HEK293 (cell line): Measurements from ENCODE around the gene ANTXRL.

Source experiments
- OVOL3 ChIP-seq: fragments of 450-650 bp; formaldehyde crosslinking; IDR thresholded peaks from 2 replicates; pipeline ENCODE4 v1.5.1; 2016; ENCODE audit warnings: missing biosample characterization, missing genetic modification characterization
- PRDM1 ChIP-seq: fragments of 450-650 bp; formaldehyde crosslinking; IDR thresholded peaks from 2 replicates; pipeline ENCODE4; 2016; ENCODE audit warnings: missing biosample characterization, missing genetic modification characterization
- ZNF148 ChIP-seq: fragments of 450-650 bp; formaldehyde crosslinking; IDR thresholded peaks from 2 replicates; pipeline ENCODE4 v1.5.0; 2017; ENCODE audit warnings: missing biosample characterization, missing genetic modification characterization, borderline replicate concordance
- ZNF184 ChIP-seq: fragments of 450-650 bp; IDR thresholded peaks from 2 replicates; pipeline ENCODE4 v1.5.1; 2018; ENCODE audit warnings: missing biosample characterization, mild to moderate bottlenecking, missing genetic modification characterization
- ZNF544 ChIP-seq: fragments of 450-650 bp; formaldehyde crosslinking; IDR thresholded peaks from 2 replicates; pipeline ENCODE4 v1.5.0; 2017; ENCODE audit warnings: missing biosample characterization, missing genetic modification characterization
- ZNF555 ChIP-seq: fragments of 450-650 bp; formaldehyde crosslinking; conservative IDR thresholded peaks from 2 replicates; pipeline ENCODE4 v1.5.1; 2017; ENCODE audit warnings: missing biosample characterization, mild to moderate bottlenecking, missing genetic modification characterization, inconsistent platforms
- ZNF558 ChIP-seq: fragments of 450-650 bp; formaldehyde crosslinking; IDR thresholded peaks from 2 replicates; pipeline ENCODE4 v1.5.1; 2016; ENCODE audit warnings: missing biosample characterization, missing genetic modification characterization
- ZNF560 ChIP-seq: fragments of 450-650 bp; formaldehyde crosslinking; IDR thresholded peaks from 2 replicates; pipeline ENCODE4 v1.5.1; 2017; ENCODE audit warnings: missing biosample characterization, missing genetic modification characterization, borderline replicate concordance
- ZNF623 ChIP-seq: fragments of 450-650 bp; formaldehyde crosslinking; IDR thresholded peaks from 2 replicates; pipeline ENCODE4 v1.5.1; 2016; ENCODE audit warnings: missing biosample characterization, missing genetic modification characterization
- ZNF629 ChIP-seq: fragments of 450-650 bp; formaldehyde crosslinking; IDR thresholded peaks from 2 replicates; pipeline ENCODE4 v1.5.1; 2017; ENCODE audit warnings: missing biosample characterization, missing genetic modification characterization
- ZNF654 ChIP-seq: fragments of 450-650 bp; formaldehyde crosslinking; IDR thresholded peaks from 2 replicates; pipeline ENCODE4 v1.5.1; 2016; ENCODE audit warnings: low read depth, missing biosample characterization, missing genetic modification characterization
- ZNF76 ChIP-seq: fragments of 450-650 bp; formaldehyde crosslinking; IDR thresholded peaks from 2 replicates; pipeline ENCODE4; 2016; ENCODE audit warnings: low read depth, missing biosample characterization, missing genetic modification characterization, borderline replicate concordance
- ZNF768 ChIP-seq: fragments of 450-650 bp; formaldehyde crosslinking; IDR thresholded peaks from 2 replicates; pipeline ENCODE4 v1.5.1; 2018; ENCODE audit warnings: missing biosample characterization, mild to moderate bottlenecking, missing genetic modification characterization
- ZSCAN16 ChIP-seq: fragments of 450-650 bp; formaldehyde crosslinking; IDR thresholded peaks from 2 replicates; pipeline ENCODE4 v1.5.1; 2016; ENCODE audit warnings: missing biosample characterization, missing genetic modification characterization
- ZSCAN4 ChIP-seq: fragments of 450-650 bp; formaldehyde crosslinking; IDR thresholded peaks from 2 replicates; pipeline ENCODE4 v1.5.1; 2017; ENCODE audit warnings: missing biosample characterization, missing genetic modification characterization
- ZSCAN5A ChIP-seq: fragments of 450-650 bp; formaldehyde crosslinking; IDR thresholded peaks from 2 replicates; pipeline ENCODE4 v1.5.1; 2016; ENCODE audit warnings: missing biosample characterization, missing genetic modification characterization
- TF ChIP-seq, protein P1 (sequence below): IDR thresholded peaks from 2 replicates; pipeline ENCODE4 v1.6.1; 2011; ENCODE audit warnings: mild to moderate bottlenecking, low read depth, low read length, borderline replicate concordance
- TF ChIP-seq, protein P2 (sequence below): fragments of 450-650 bp; formaldehyde crosslinking; IDR thresholded peaks from 2 replicates; pipeline ENCODE4 v1.5.1; 2016; ENCODE audit warnings: missing biosample characterization, missing genetic modification characterization, low read depth
- TF ChIP-seq, protein P3 (sequence below): fragments of 450-650 bp; formaldehyde crosslinking; conservative IDR thresholded peaks from 2 replicates; pipeline ENCODE4 v1.5.1; 2016; ENCODE audit warnings: low read depth, missing biosample characterization, missing genetic modification characterization

Gene ANTXRL

DNA sequence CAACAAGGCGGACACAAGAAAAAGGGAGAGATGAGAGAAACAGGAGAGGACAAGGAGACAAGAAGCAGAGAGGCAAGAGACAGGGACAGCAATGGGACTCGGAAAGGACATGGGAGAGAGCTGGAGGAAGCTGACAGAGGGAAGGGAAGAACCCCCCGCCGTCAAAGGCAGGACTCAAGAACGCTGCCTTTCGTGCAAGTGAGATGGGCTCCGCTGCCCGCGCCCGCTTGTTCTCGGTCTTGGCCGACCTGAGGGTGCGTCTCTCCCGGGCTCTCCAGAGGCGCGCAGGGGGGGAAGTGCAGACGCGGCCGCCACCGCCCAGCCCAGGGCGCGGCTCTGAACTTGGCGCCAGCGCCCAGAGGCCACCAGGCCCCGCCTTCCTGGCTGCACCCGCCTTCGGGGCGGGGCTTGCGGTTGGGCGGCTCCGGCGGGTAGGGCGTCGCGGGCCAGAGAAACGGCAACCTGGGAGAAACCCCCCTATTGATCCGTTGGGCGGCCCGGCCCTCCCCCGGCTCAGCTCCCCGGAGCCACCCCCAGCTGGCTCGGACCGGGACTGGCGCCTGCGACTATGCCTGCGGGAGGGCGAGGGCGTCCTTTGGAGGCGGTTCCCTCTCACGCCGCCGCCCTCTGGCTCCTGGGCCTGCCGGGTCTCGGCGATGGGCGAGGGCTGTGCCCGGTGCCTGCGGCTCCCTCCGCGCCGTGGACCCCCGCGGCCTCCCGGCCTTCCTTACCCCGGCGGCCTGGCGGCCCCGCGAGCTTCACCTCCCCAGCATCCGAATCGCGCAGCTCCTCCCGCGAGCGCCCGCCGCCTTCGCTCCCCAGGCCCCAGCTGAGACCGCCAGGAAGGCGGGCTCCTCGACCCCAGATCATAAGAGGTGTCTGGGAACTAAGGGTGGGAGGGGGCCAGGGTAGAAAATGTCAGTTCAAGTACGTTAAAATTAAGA, 2.2 kb upstream of the ANTXRL start (continued):
- TF ChIP-seq ZNF560 (tag by site-specific recombination) (no peak), ZNF558 (tag by site-specific recombination) (no peak), ZSCAN5A (tag by site-specific recombination) (no peak), ZNF623 (tag by site-specific recombination) (no peak), ZNF544 (tag by site-specific recombination) (no peak), ZNF184 (tag by site-specific recombination) (no peak), ZSCAN16 (no peak), ZNF629 (0 out of 2 replicates have a peak, but pooled peaks have one; percentile 28), OVOL3 (no peak), PRDM1 (tag by site-specific recombination) (peak; percentile 70), ZNF555 (tag by site-specific recombination) (no peak), ZNF148 (tag by site-specific recombination) (no peak), ZNF768 (tag by site-specific recombination) (no peak), ZNF654 (no peak), ZSCAN4 (tag by site-specific recombination) (0 out of 2 replicates have a peak, but pooled peaks have one; percentile 8), ZNF76 (peak; percentile 65; the same call in 1 of the 2 replicates)
- TF ChIP-seq, protein P1, sequence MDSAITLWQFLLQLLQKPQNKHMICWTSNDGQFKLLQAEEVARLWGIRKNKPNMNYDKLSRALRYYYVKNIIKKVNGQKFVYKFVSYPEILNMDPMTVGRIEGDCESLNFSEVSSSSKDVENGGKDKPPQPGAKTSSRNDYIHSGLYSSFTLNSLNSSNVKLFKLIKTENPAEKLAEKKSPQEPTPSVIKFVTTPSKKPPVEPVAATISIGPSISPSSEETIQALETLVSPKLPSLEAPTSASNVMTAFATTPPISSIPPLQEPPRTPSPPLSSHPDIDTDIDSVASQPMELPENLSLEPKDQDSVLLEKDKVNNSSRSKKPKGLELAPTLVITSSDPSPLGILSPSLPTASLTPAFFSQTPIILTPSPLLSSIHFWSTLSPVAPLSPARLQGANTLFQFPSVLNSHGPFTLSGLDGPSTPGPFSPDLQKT = no peak
- TF ChIP-seq, protein P2, sequence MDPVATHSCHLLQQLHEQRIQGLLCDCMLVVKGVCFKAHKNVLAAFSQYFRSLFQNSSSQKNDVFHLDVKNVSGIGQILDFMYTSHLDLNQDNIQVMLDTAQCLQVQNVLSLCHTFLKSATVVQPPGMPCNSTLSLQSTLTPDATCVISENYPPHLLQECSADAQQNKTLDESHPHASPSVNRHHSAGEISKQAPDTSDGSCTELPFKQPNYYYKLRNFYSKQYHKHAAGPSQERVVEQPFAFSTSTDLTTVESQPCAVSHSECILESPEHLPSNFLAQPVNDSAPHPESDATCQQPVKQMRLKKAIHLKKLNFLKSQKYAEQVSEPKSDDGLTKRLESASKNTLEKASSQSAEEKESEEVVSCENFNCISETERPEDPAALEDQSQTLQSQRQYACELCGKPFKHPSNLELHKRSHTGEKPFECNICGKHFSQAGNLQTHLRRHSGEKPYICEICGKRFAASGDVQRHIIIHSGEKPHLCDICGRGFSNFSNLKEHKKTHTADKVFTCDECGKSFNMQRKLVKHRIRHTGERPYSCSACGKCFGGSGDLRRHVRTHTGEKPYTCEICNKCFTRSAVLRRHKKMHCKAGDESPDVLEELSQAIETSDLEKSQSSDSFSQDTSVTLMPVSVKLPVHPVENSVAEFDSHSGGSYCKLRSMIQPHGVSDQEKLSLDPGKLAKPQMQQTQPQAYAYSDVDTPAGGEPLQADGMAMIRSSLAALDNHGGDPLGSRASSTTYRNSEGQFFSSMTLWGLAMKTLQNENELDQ (tag by site-specific recombination) = no peak
- TF ChIP-seq, protein P3, sequence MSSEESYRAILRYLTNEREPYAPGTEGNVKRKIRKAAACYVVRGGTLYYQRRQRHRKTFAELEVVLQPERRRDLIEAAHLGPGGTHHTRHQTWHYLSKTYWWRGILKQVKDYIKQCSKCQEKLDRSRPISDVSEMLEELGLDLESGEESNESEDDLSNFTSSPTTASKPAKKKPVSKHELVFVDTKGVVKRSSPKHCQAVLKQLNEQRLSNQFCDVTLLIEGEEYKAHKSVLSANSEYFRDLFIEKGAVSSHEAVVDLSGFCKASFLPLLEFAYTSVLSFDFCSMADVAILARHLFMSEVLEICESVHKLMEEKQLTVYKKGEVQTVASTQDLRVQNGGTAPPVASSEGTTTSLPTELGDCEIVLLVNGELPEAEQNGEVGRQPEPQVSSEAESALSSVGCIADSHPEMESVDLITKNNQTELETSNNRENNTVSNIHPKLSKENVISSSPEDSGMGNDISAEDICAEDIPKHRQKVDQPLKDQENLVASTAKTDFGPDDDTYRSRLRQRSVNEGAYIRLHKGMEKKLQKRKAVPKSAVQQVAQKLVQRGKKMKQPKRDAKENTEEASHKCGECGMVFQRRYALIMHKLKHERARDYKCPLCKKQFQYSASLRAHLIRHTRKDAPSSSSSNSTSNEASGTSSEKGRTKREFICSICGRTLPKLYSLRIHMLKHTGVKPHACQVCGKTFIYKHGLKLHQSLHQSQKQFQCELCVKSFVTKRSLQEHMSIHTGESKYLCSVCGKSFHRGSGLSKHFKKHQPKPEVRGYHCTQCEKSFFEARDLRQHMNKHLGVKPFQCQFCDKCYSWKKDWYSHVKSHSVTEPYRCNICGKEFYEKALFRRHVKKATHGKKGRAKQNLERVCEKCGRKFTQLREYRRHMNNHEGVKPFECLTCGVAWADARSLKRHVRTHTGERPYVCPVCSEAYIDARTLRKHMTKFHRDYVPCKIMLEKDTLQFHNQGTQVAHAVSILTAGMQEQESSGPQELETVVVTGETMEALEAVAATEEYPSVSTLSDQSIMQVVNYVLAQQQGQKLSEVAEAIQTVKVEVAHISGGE (tag by site-specific recombination) = peak; percentile 17; the same call in 1 of the 2 replicates
- TF ChIP-seq, all 188 proteins: peak for 56
